CD4-positive, alpha-beta T cell treated with Interleukin-15 for 1 hour (primary cell): ENCODE data around the gene DUSP9.

Experiments used
- DNase-seq: peaks from one replicate; pipeline ENCODE4 v3.0.0-alpha.2; 2020

The DUSP9 gene

DNA sequence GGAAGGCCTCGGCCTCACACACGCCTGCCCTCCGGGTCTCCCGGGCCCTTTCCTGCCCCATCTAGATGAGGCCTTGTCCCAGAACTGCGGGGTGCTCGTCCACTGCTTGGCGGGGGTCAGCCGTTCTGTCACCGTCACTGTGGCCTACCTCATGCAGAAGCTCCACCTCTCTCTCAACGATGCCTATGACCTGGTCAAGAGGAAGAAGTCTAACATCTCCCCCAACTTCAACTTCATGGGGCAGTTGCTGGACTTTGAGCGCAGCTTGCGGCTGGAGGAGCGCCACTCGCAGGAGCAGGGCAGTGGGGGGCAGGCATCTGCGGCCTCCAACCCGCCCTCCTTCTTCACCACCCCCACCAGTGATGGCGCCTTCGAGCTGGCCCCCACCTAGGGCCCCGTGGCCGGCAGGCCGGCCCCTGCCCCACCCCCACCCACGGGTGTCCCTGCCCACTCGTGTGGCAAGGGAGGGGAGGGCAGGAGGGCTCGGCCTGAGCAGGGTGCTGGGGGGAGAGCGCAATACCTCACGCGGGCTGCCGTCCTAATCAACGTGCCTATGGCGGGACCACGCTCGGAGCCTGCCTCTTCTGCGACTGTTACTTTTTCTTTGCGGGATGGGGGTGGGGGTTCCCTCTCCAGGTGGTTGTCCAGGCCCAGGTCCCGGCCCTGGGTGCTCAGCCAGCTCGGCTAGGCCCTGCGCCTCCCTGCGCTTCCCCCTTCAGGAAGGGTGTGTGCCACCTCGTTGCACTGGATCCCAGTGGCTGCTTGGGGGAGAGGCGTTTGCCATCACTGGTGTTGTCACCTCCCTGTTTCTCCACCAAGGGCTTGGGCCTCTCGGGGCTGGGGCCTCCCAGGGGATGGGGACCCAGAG lies 3.1 kb downstream of the DUSP9 start:
- DNase-seq: peak; percentile 5

DNA sequence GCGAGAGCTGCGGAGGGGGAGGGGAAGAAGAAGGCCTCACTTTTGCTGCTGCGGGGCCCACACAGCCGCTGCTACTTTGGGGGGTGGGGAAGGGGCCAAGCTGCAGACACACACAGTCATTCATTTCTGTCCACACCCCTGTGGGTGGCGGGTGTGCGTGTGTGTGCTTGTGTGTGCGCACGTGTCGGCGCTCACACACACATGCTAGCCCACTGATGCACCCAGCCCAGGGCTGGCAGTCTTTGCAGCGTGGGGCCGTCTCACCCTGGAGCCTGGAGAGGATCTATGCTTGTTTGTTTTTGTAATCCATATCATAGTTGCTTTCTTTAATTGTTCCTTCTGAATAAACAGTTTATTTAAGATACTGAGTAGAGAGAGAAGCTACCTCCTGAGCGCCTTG lies 4.0 kb downstream of the DUSP9 start:
- DNase-seq: peak; percentile 4

DNA sequence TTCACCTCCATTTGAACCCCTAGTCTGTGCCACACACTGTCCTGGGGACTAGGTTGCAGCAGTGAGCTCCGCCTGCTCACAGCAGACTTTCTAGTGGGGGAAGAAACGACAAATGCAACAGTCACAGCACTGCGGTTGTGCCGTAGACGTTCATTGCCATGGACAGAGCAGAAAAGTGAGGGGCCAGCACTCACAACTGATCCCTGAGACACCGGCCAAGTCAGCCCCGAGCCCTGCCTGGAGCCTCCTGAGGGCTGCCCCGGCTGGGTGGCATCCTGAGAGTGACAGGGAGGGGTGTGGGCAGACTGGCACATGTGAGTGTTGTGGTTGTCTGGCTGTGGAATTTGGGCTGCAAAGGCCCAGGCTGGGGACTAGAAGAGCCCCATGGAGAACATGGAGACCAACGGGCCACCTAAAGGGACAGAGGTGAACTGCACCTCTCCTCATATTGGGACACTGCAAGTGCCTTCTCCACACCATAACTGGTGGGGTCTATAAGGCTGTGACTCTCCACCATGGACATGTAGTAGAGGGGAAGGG lies 4.6 kb downstream of the DUSP9 start:
- DNase-seq: peak; percentile 15

DNA sequence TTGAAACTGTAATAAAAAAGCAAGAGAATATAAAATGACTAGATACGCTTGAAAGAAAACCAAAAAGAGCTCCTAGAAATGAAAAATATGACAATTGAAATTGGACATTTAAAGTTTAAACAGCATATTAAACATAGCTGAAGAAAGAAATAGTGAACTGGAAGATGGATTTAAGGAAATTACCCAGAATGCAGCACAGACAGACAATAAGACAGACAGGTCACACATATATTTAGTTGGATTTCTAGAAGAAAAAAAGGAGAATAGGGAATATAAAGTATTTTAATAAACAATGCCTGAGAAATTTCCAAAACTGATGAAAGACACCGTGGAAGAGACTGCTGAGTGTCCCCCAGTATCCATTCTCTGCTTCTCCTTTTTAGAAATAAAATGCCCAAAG lies 6.6 kb downstream of the DUSP9 start:
- DNase-seq: no peak

DNA sequence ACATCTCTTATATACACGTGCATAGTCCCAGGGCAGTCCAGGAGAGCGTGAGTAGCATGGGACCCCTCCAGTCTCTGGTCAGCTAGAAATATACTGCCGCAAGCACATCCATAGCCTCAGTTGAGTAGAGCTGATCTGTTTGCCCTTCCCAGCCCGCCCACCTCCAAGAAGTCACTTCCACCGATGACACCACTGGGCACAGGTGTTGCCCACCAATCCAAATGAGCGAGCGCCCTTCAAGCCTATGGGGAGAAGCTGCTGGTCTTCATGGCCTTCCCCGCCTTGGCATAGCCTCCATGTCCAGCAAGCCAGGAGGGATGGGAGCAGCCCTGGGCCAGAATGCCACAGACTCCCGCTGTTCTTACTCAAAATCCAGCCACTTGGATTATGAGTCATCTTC lies 10.2 kb downstream of the DUSP9 start:
- no peak for DNase-seq

DNA sequence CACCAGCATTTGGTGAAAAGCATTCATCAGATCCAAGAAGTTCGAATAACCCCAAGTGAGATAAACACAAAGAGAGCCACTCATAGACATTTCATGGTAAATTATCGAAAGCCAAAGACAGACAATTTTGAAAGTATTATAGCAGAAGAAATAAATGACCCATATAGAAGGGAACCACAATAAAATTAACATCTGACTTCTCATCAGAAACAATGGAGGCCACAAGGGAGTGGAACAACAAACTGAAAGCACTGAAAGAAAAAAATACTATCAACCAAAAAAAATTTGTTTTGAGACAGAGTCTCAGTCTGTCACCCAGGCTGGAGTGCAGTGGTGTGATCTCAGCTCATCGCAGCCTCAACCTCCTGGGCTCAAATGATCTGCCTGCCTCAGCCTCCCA lies 12.3 kb downstream of the DUSP9 start:
- DNase-seq: no peak

DNA sequence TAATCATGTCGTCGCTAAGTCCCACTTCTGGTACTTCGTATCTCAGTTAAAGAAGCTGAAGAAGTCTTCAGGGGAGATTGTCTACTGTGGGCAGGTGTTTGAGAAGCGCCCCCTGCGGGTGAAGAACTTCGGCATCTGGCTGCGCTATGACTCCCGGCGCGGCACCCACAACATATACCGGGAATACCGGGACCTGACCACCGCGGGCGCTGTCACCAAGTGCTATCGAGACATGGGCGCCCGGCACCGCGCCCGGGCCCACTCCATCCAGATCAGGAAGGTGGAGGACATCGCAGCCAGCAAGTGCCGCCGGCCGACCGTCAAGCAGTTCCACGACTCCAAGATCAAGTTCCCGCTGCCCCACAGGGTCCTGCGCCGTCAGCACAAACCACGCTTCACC lies 15.3 kb downstream of the DUSP9 start:
- DNase-seq: peak; percentile 47

DNA sequence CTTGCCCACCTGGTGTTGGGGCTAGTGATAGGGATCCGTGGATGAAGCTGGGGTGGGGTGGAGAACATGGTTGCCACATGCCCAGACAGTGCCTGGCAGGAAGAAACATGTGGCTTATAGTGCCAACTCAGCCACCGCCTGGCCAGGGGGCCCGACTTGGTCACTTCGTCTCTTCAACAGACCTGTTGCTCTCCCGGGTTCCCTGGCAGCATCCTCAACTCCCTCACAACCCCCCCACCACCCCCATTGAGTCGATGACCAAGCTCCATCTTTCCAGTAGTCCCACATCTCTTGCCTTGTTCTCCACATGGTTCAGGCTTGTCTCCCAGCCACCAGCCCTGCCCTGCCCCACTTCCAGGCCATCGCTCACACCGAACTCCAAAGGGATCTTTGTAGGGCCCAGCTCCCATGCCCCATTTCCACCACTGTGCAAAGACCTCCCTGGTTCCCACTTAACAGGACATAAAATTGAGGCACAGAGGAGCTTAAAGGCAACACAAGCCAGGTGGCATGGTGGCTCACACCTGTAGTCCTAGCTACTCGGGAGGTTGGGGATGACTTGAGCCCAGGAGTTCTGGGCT lies 18.8 kb downstream of the DUSP9 start:
- no peak for DNase-seq

DNA sequence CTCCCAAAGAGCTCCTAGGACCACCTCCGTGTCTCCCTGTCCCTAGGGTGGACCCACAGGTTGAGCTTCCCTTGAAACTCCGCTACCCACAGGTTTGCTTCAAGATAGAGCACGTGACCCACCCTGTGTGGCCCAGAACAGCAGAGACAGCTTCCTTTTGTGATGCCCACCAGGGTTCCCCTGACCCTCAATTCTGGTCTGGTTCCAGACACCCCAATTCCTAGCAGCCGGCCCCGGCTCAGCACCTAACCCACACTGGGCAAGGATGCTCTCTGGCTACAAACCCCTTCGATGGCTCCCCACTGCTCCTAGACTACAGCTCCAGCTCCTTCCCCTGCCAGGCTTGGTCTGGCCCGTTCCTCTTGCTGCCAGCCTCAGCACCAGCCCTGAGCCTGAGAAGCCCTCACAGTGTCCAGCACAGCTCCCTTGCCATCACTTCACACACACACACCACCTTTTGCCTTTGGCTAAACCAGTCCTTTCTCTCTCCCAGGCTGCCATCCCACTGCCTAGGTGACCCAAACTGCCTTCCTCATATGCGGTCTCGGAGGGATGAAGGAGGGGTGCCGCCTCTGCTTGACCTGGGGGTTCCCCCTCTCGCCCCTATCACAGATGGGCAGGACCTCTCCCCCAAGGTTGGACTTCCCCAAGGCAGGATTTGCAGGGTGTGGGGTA lies 20.4 kb downstream of the DUSP9 start:
- no peak for DNase-seq

DNA sequence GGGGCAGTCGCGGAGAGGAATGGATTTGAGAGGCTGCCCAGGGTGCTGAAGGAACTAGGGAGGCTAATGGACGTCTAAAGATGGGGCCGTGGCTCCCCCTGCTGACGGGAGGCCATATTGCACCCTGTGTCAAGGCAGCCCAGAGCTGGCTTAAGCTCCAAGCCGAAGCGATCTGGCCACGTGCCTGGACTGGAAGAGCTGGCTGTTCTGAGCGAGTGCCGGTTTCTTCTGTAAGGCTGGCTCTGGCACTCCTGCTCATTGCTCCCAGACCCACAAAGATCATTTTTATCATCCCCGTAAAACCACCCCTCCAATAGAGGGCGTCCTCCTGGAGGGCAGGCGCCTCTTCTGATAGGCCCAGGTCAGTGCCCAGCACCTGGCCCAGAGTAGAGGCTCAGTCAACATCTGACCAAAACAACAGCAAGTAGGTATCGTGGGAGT lies 21.0 kb downstream of the DUSP9 start:
- DNase-seq: peak; percentile 66

DNA sequence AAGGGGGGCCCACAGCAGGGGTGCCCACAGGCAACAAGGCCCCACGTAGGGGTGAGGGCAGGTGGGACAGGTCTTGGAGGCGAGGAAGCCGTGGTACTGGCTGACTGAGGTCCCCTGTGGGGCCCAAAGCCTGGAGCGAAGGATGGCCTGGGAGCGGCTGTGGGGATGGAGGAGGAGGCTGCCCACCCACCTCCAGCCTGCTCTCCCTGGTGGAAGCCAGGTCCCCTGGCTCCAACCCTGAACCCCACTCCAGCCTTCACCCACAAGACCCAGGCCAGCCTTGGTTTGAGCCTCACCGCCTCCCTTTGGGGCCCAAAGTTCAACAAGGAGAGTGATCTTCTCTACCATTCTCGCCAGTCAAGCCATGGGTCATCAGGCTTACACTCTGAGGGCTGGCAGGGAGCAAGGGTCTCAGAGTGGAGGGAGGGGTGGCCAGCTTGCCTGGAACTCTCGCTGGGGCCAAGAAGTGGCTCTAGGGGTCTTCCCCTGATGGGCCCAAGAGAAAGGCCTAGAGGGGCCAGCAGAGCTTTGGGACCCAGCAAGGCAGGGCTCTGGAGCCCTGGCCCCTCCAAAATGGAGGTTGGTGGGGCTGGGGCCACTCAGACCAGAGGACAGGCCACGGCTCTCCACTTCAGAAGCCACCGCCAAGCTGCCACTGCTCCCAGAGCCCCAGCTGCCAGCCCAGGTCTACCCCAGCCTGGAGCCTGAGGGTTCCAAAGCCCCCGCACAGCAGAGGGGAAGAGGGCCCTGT lies 21.6 kb downstream of the DUSP9 start:
- DNase-seq: no peak

DNA sequence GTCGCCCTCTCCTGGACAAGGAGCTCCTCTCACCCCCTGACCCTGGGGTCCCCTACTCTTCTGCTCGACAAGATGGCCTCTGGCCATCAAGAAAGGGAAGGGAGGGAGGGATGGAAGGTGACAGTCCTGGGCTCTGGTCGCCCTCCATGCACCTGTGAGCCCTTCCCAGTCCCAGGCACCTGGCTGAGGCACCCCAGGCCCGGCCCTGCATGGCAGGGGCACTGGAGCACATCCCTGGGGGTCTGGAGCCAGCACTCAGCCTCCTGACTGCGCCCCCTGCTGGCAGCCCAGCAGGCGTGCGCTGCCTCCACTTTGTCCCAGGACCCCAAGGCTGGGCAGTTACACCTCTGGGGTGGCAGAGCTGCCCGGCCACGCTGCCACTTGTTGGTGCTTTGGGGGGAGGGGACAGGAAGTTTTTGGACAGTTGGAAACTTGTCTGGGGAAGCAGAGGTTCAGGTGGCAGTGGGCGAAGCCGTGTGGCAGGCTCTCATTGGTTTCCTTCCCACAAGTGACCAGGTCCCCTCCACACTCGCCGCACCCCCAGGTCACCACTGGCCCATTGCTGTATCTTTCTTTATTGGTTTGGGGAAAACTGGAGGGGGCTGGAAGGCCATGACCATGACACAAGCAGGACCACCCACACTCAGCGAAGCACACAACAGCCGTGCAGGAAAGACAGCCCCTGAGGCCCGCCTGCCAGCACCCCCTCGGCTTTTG lies 22.3 kb downstream of the DUSP9 start:
- no peak for DNase-seq

DNA sequence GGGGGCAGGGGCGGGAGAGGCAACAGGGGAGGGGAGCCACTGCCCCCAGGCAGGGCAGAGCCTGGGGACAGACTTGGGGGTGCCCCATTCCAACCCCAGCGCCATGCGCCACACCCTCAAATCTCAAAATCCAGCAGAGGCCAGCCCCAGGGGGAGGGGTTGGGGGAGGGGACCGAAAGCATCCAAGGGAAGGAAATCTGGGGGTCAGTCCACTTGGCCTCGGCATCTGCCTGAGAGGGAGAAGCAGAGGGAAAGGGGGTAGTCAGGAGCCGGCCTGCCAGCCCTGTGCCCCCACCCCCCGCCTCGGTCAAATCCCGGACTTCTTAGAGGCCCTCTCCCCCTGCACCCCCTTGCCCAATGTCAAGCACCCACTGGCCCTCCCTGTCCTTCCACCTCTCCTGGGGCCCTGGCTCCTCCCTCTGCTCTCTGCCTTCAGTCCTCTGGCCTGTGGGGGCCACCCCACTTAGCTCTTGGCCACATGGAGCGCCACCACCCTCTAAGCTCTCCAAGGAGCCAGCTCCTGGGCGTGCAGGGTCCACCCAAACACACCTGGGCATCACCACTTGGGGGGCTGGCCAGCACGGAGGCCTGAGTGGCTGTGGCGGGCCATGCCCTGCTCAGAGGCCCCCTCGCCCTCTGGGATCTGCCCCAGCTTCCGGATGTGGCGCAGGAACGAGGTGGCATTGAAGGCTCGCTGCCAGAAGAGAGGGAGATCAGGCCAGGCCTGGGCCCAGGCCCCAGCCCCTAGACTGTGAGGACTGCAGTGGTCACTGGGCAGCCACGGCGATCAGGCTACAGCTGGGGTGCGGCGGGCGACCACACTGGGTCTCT lies 23.1 kb downstream of the DUSP9 start:
- no peak for DNase-seq

DNA sequence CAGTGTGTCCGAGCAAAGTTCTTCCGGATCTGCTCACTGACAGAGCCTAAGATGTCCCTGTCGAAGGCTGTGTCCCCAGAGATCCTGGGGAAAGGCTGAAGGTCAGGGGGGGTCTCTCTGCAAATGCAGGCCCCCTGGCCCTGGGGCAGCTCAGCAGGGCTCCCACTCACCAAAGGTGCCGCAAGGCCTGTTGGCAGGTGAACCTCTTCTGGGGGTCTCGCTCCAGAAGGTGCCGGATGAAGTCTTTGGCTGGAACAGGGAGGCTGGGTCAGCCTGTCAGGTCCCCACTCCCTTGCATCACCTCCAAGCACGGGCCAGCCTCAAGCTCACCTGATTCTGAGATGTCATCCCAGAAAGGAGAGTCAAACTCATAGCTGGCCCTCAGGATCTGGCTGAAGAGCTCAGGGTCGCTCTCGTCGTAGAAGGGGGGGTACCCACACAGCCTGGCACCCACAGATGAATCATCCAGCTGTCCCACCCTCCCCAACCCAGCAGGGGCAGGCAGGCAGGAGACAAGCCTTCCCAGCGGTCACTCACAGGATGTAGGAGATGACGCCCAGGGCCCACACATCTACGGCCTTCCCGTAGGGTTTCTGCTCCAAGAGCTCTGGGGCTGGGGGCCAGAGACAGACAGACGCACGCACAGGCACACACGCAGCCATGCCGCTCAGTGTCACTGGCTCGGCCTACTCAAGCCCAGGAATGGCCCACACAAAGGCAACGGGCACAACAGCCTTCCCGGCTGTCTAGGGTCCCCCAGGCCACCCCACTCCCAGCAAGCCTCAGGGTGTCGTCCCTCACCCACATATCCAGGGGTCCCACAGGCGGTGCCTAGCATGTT lies 24.0 kb downstream of the DUSP9 start:
- no peak for DNase-seq

DNA sequence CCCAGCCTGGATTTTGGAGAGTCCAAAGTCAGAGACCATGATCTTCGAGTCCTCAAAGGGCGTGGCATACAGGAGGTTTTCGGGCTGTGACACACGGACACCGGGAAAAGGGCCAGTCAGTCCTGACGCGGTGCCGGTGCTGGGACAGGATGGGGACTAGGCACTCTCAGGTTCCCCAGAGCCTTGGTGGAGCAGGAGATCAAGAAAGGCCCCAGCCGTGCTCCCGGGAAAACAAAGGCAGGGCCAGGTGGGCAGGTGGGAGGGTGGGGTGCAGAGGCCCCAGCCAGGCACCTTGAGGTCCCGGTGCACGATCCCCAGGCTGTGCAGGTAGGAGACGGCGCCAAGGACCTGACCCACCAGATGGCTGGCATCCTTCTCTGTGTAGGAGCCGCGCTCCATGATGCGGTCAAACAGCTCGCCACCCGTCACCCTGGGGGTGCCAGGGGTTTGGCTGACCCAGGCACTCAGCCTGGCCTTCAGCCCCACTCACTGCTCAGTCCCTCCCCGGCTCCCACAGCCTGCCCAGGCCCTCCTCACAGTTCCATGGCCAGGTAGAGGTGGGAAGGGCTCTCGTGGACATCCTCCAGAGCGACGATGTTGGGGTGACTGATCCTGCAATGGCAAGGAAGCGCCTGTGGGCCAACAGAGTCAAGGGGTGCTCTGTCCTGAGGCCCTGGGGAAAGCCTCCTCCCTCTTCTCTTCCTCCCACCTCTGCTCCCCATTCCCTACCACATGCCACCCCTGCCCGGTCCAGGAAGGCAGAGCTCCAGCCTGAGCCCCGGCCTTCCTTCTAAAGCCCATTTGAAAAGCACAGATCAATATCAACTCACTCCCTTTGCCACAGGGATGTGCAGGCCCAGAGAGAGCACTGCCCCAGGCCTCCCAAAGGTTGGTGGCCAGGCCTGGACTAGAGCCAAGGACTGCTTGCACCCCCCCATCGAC lies 24.9 kb downstream of the DUSP9 start:
- DNase-seq: no peak

DNA sequence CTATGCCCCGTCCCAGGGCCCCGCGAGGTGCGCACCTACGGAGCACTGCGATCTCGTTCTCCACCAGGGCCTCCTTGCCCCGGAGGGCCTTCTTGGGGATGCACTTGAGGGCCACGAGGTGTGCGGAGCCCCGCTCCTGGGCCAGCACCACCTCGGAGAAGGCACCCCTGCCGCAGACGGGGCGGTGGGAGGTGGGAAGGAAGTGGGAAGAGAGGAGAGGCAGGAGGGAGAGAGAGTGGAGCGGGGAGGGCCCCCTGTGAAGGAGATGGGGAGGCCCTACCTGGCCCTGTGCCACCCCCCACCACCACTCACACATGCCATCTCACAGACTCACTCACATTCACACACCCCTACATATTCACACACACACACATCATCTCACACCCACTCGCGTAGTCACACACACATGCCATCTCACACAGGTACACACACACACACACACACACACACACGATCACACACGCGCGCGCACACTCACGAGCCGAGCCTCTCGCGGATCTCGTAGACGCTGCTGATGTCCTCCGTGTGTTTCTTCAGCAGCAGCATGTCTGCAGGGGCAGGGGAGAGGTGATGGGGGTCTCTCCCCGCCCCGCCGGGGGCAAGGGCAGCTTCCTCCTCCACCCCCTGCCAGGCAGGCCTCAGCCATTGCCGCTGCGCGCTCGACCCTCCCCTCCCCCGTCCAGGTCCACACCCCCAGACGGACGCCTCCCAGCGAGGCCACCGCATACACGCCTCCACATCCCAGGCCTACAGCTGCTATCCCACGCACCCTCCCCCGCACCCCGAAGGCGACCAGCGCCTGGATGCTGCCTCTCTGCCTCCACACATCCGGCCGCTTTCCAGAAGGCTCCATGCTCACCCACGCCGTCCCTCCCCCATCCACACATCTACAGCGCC lies 25.8 kb downstream of the DUSP9 start:
- no peak for DNase-seq

DNA sequence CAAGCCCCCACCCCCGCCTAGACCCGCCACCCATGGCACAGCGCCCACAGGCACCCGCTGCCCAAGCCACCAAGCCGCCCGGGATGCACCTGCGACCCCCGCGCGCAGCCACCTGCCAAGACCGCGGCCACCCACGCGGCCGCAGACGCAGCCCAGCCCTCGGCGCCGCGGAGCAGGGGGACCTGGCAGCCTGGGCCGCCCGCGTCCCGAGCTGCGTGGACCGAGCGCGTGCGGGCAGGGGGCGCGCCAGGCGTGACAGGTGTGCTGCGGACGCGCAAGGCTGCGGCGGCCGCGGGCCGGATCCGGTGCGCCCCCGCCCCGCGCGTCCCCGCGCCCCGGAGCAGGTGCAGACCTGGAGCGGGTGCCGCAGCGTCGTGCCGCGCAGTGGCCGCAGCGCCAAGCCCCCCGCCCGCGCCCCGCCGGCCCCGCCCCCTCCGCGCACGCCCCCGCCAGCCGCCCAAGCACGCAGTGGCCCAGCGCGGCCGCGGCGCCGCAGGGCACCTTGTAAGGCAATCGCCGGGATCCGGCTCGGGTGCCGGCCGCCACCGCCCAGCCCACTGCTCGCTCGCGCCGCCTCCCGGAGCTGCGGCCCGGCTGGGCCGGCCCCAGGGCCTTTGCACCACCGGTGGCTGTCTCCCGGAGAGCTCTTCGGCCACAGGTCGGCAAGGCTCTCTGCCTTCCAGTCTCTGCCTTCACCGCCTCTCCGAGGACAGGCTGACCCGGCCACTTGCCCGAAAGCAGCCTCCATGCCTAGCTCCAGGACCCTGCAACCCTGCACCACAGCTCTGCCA lies 26.6 kb downstream of the DUSP9 start, which contains the start of gene PNCK:
TSS of gene PNCK (minus strand) at position 386 of the 791 bp plus-strand sequence. CDS start 737 bp downstream, outside the sequence.
- no peak for DNase-seq
